NCI-H2171 (cell line): ENCODE results near the gene PBLD.

Experiments used
- DNase-seq: peaks from one replicate; lab custom pipeline; 2025; lab: John Stamatoyannopoulos, UW

Gene PBLD

DNA sequence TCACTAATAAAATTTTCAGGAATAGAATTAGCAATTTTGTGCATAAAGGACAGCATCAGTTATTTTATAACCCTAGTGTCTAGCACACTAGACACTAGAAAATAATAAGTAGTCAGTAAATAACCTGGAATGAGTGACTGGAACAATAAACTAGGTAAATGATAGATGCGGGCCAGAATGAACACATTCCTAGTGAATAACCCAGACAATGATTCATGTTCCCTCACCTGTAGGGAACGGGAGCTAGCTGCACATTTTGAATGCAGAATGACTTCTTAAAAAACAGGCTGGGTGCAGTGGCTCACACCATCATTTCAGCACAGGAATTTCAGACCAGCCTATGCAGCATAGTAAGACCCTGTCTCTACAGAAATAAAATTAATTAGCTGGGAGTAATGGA, 97.6 kb downstream of the PBLD start:
- DNase-seq = no peak

DNA sequence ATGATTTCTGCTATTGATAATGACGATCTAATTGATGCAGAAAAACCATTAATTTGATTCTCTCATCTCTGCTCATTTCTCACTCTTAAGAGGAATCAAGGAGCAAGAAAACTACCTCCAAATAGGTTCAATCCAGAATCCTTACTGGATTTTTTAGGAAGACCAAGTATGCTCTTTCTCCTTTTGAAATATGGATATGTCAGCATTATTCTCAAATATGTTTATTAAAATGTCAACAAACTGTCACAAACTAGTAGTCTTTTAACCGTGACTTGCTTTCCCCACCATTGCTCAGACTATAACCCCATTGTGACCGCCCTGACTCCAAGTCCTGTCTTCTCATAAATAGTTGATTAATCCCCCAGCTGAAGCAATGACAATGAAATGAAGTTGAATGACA, 99.7 kb downstream of the PBLD start:
- no peak for DNase-seq
